LNCaP clone FGC (cell line): ENCODE data around the gene RPN1.
"Not testable (repeated sequence)": the region's sequence is repeated elsewhere in the genome, so short reads cannot be mapped to it uniquely, and the experiment has no call there.

Source experiments
- DNase-seq: peaks from one replicate; pipeline ENCODE4 v3.0.0-alpha.2; 2011; ENCODE audit warnings: low read depth
- H3K4me3 ChIP-seq: 2 replicates; pipeline ENCODE4 v1.5.1; 2011; ENCODE audit warnings: mild to moderate bottlenecking, low read depth, low read length, control low read depth
- TF ChIP-seq, protein P1 (sequence below): IDR thresholded peaks from 2 replicates; pipeline ENCODE4 v1.5.1; 2012; ENCODE audit warnings: mild to moderate bottlenecking; ENCODE audit not compliant: control insufficient read depth, insufficient read depth; ENCODE audit errors: extremely low read depth

The RPN1 gene

DNA sequence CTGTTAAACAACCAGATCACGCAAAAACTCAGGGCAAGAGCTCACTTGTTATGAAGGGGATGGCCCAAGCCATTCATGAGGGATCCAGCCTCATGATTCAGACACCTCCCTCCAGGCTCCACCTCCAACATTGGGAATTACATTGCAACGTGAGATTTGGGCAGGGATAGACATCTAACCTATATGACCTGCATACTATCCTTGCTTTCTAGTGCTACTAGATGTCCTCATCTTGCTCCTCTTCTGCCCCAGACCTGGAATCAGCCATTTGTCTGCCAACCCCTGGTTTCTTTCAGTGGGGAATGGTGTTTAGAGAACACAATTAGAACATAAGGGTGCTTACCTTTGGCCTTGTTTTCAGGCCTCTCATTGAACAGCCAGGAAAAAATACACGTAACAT, 63.2 kb downstream of the RPN1 start:
- H3K4me3 ChIP-seq = no peak overlapping the region
- TF ChIP-seq, protein P1, sequence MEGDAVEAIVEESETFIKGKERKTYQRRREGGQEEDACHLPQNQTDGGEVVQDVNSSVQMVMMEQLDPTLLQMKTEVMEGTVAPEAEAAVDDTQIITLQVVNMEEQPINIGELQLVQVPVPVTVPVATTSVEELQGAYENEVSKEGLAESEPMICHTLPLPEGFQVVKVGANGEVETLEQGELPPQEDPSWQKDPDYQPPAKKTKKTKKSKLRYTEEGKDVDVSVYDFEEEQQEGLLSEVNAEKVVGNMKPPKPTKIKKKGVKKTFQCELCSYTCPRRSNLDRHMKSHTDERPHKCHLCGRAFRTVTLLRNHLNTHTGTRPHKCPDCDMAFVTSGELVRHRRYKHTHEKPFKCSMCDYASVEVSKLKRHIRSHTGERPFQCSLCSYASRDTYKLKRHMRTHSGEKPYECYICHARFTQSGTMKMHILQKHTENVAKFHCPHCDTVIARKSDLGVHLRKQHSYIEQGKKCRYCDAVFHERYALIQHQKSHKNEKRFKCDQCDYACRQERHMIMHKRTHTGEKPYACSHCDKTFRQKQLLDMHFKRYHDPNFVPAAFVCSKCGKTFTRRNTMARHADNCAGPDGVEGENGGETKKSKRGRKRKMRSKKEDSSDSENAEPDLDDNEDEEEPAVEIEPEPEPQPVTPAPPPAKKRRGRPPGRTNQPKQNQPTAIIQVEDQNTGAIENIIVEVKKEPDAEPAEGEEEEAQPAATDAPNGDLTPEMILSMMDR = no peak
- no peak for DNase-seq

GRCh38 chr3:128586932-128587331, 63.7 kb downstream of the RPN1 start:
- not testable (repeated sequence) for DNase-seq, H3K4me3 ChIP-seq

DNA sequence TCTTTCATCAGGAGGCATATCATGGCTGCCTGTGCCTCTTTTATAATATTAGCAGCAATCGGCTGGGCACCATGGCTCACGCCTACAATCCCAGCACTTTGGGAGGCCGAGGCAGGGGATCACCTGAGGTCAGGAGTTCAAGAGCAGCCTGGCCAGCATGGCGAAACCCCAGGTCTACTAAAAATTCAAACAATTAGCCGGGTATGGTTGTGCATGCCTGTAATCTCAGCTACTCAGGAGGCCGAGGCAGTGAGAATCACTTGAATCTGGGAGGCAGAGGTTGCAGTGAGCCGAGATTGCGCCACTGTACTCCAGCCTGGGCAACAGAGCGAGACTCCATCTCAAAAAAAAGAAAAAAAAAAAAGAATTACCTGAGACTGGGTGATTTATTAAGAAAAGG, 64.2 kb downstream of the RPN1 start:
- not testable (repeated sequence) for H3K4me3 ChIP-seq, DNase-seq

- no peak for DNase-seq
- TF ChIP-seq, protein P1 = no peak
- no peak overlapping the region for H3K4me3 ChIP-seq
Measured at GRCh38 chr3:128585974-128586373, 64.6 kb downstream of the RPN1 start.

- DNase-seq = no peak
- H3K4me3 ChIP-seq = no peak overlapping the region
- TF ChIP-seq, protein P1 = no peak
Measured at GRCh38 chr3:128585189-128585588, 65.4 kb downstream of the RPN1 start.

DNA sequence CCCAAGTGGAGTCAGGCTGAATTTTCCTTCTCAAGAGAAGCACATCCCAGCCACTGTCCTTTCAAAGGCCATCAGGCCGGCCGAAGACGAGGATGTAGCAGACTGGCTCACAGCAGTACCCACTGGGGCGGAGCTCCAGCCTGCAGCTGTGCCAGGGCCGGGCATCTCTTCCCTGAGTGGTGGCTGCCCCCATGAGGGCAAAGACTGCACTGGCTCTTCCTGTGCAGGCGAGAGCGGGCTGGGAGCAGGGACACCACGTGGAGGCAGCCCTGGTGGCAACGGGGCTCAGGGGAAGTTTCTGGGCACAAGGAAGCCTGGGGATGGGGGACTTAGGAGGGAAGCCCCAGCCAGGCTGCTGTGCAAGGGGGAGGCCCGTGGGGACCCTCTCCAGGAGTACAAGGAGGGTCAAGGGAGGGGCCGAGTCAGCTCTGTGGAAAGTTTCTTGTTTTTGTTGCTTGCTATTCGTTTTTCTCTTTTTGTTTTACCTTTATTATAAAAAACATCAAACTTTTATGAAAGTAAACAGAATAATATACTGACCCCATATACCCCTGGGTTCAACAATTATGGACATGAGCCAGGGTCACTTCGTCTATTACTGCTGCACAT, 66.1 kb downstream of the RPN1 start:
- DNase-seq = peak; percentile 67
- TF ChIP-seq, protein P1 = peak; percentile 99
- no peak overlapping the region for H3K4me3 ChIP-seq

DNA sequence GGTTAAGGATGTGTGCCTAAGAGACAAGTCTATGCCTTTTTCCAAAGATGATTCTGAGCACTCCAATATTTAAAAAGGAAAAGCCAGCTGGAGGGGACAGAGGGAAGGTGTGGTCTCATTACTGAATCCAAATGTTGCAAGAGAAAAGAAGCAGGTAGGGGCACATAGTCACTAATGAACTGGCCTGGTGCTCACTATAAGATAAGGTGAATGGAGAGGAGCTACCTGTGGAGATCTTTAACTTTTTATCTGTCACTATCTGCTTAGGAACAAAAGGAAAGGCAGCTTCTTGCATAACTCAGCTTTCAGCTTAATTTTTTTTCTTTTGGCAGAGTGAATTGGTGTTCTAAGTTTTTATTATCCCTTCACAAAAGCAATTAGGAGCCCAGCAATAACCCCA, 69.1 kb downstream of the RPN1 start:
- TF ChIP-seq, protein P1 = no peak
- no peak for DNase-seq

DNA sequence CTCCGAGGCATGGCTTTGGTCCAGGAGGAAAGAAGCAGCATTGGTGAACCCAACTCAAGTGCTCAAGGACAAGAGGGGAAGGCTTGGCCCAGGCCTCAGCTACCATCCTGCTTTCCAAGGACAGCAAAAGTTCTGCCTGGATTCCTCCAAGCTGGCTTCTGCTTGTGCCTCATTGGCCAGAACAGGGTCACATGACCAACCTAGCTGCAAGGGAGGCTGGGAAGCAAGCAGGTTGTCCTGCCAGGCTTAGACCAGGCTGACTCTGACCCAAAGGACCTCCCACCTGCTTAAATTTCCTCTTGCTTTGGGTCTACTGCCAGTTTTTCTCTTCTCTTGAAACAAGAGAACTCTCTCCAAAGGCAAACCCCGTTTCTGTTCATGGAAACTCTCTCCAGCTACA, 70.7 kb downstream of the RPN1 start:
- DNase-seq = no peak
- H3K4me3 ChIP-seq = no peak overlapping the region
- TF ChIP-seq, protein P1 = no peak

More for the DNA sequence above, 69.1 kb downstream of the RPN1 start:
- H3K4me3 ChIP-seq = no peak overlapping the region
